Endothelial cell of umbilical vein (primary cell): ENCODE data around the gene LDAF1. TPM values are rescaled to one million over a fixed set of nuclear protein-coding genes. Genes with fewer than 3 reads are reported as not detected.

Experiments used
- BruUV-seq: library from RNA; stranded (reverse); fragments of 400-500 nt; replicated peaks from 2 replicates; lab custom pipeline; 2021; lab: Mats Ljungman, UMichigan
- CTCF ChIA-PET: fragments of 300-600, 350-600 bp; sonication (Branson Sonifier 250); formaldehyde crosslinking; loops from one replicate; lab custom pipeline; 2021; ENCODE audit warnings: antibody characterized with exemption, inconsistent platforms; lab: Charles Lee
- POLR2A ChIA-PET: fragments of 300-600, 350-600 bp; sonication (Branson Sonifier 250); formaldehyde crosslinking; loops from one replicate; lab custom pipeline; 2021; ENCODE audit warnings: antibody characterized with exemption, inconsistent platforms; lab: Charles Lee
- DNase-seq: peaks from one replicate; pipeline ENCODE4 v3.0.0-alpha.2; 2011; ENCODE audit warnings: low read depth, low spot score
- FAIRE-seq: peaks from 2 replicates; lab custom pipeline; 2011; peaks lifted over from hg19 to GRCh38; lab: Jason Lieb, UNC
- H2AFZ ChIP-seq: 2 replicates; pipeline ENCODE4 v1.6.0; 2012; ENCODE audit warnings: low read depth, low read length, control low read depth, inconsistent platforms
- H3K27ac ChIP-seq: 2 replicates; pipeline ENCODE4 v1.5.1; 2011; ENCODE audit warnings: low read depth, mild to moderate bottlenecking, control low read depth, low read length, moderate library complexity; ENCODE audit not compliant: insufficient read depth
- H3K27me3 ChIP-seq, 2 experiments: 2 replicates each; pipeline versions ENCODE4 v1.6.0 to v1.6.1; 2011; ENCODE audit warnings: low read length in 2 of 2, mixed read lengths in 1 of 2; ENCODE audit not compliant: control insufficient read depth in 2 of 2, insufficient read depth in 2 of 2
- H3K36me3 ChIP-seq, 2 experiments: 2 replicates in 1 of 2; 3 replicates in 1 of 2; pipeline ENCODE4 v1.5.1; 2011; ENCODE audit warnings: low read length in 2 of 2, mild to moderate bottlenecking in 1 of 2, moderate library complexity in 1 of 2; ENCODE audit not compliant: control insufficient read depth in 2 of 2, insufficient read depth in 2 of 2; ENCODE audit errors: extremely low read depth in 1 of 2
- H3K4me1 ChIP-seq: 3 replicates; pipeline ENCODE4 v1.5.1; 2011; ENCODE audit warnings: mild to moderate bottlenecking, low read length; ENCODE audit not compliant: control insufficient read depth, insufficient read depth; ENCODE audit errors: extremely low read depth
- H3K4me2 ChIP-seq: 2 replicates; pipeline ENCODE4 v1.6.1; 2011; ENCODE audit warnings: low read length, control low read depth, mixed read lengths; ENCODE audit not compliant: insufficient read depth
- H3K4me3 ChIP-seq, 3 experiments: fragments of 200-600 bp in 1 of 3; sonication (generic), shearing (Covaris generic) in 1 of 3; replicated peaks in 1 of 3; 2 replicates each; pipeline ENCODE4 v1.5.1; 2011 to 2016; ENCODE audit warnings: control low read depth in 3 of 3, low read length in 3 of 3, mild to moderate bottlenecking in 2 of 3, inconsistent platforms in 1 of 3, low read depth in 1 of 3, moderate library complexity in 1 of 3; ENCODE audit not compliant: insufficient read depth in 1 of 3
- H3K79me2 ChIP-seq: 2 replicates; pipeline ENCODE4 v1.6.0; 2012; ENCODE audit warnings: low read length, inconsistent platforms; ENCODE audit not compliant: control insufficient read depth, insufficient read depth
- H3K9ac ChIP-seq: replicated peaks from 2 replicates; pipeline ENCODE3; 2011; ENCODE audit warnings: low read length, control low read depth; ENCODE audit not compliant: insufficient read depth; ENCODE audit errors: extremely low read depth
- H3K9me1 ChIP-seq: replicated peaks from 3 replicates; pipeline ENCODE4 v1.6.0; 2011; ENCODE audit warnings: mild to moderate bottlenecking, low read length; ENCODE audit not compliant: control insufficient read depth, insufficient read depth; ENCODE audit errors: extremely low read depth
- H3K9me3 ChIP-seq: replicated peaks from 2 replicates; pipeline ENCODE4 v1.5.1; 2012; ENCODE audit warnings: low read length, inconsistent platforms; ENCODE audit not compliant: control insufficient read depth, insufficient read depth
- H4K20me1 ChIP-seq: replicated peaks from 2 replicates; pipeline ENCODE3; 2011; ENCODE audit warnings: mild to moderate bottlenecking, low read length; ENCODE audit not compliant: control insufficient read depth, insufficient read depth; ENCODE audit errors: extremely low read depth
- CTCF ChIP-seq, 2 donors: IDR thresholded peaks; 1 replicate in 1 of 2; 2 replicates in 1 of 2; pipeline ENCODE4 v1.5.1; 2011; ENCODE audit warnings: low read length in 2 of 2, mild to moderate bottlenecking in 2 of 2, moderate library complexity in 2 of 2, control low read depth in 1 of 2, inconsistent platforms in 1 of 2, low read depth in 1 of 2; ENCODE audit not compliant: insufficient read depth in 1 of 2; ENCODE audit errors: extremely low read depth in 1 of 2
- EZH2 ChIP-seq: IDR thresholded peaks from 2 replicates; pipeline ENCODE4 v1.6.1; 2012; ENCODE audit warnings: borderline replicate concordance, low read depth, mild to moderate bottlenecking, moderate library complexity, low read length, inconsistent platforms; ENCODE audit not compliant: severe bottlenecking
- FOS ChIP-seq: IDR thresholded peaks from 2 replicates; pipeline ENCODE4 v1.6.1; 2011; ENCODE audit warnings: mild to moderate bottlenecking, low read length, moderate library complexity, borderline replicate concordance; ENCODE audit not compliant: insufficient read depth
- GATA2 ChIP-seq: IDR thresholded peaks from 2 replicates; pipeline ENCODE4 v1.7.0; 2011; ENCODE audit warnings: low read depth, mild to moderate bottlenecking, moderate library complexity, mixed read lengths, low read length; ENCODE audit not compliant: insufficient read length, insufficient read depth
- JUN ChIP-seq: IDR thresholded peaks from 2 replicates; pipeline ENCODE4 v1.6.1; 2011; ENCODE audit warnings: borderline replicate concordance, low read depth; ENCODE audit not compliant: insufficient read length, insufficient read depth
- MAX ChIP-seq: IDR thresholded peaks from 2 replicates; pipeline ENCODE4 v1.6.1; 2011; ENCODE audit not compliant: insufficient read depth, insufficient read length
- MYC ChIP-seq: IDR thresholded peaks from one replicate; pipeline ENCODE4 v1.6.1; 2011; ENCODE audit warnings: mild to moderate bottlenecking, low read depth, low read length
- POLR2A ChIP-seq: IDR thresholded peaks from 2 replicates; pipeline ENCODE4 v1.6.1; 2012; ENCODE audit warnings: low read depth, mild to moderate bottlenecking, control low read depth, low read length
- POLR2AphosphoS5 ChIP-seq: IDR thresholded peaks from 2 replicates; pipeline ENCODE4 v1.6.1; 2012; ENCODE audit warnings: low read depth, mild to moderate bottlenecking, control low read depth, low read length, moderate library complexity; ENCODE audit not compliant: insufficient read depth
- dilution Hi-C: fragments of 300-500 bp; cut with MboI; formaldehyde crosslinking; loops from one replicate; pipeline ENCODE4 v1.15.0; 2019; ENCODE audit warnings: low sequenced_read_pairs; ENCODE audit not compliant: extremely low pct_ligation_motif_present
- intact Hi-C: fragments of 100-400 bp; cut with micrococcal nuclease; formaldehyde crosslinking; loops from one replicate; pipeline ENCODE4 v1.10.0; 2022
- polyA plus RNA-seq, 4 experiments: library from polyadenylated mRNA; depleted of rRNA in 3 of 4; stranded (reverse) in 3 of 4; unstranded in 1 of 4; fragments of >200 nt; gene quantifications; 2 replicates each; pipeline versions ENCODE4 v1.2.1 to v1.2.3, GENCODE V29; 2011 to 2012; ENCODE audit warnings: missing spikeins in 1 of 4
- total RNA-seq: library from RNA; stranded (reverse); gene quantifications from 2 replicates; pipeline ENCODE4 v1.2.3, GENCODE V29; 2021

LDAF1 gene
- total and polyA plus RNA-seq, 2 donors (not counting 3 experiments of a cell fraction or from before 2014, with no cell fraction given), result 20.4 to 37.5 TPM

GRCh38 chr16:21219551-21219950 lies 61.1 kb downstream of the LDAF1 start:
- no peak for FAIRE-seq
- Histone ChIP-seq H2AFZ (no peak overlapping the region), H3K4me3 (no peak overlapping the region), H3K9me1 (no peaks in the 10 kb centered on the region), H3K36me3 (no peaks in the 10 kb centered on the region), H3K4me2 (no peak overlapping the region), H3K9ac (no peak overlapping the region), H4K20me1 (no peaks in the 10 kb centered on the region), H3K27ac (no peak overlapping the region), H3K4me1 (no peaks in the 10 kb centered on the region), H3K9me3 (no peaks in the 10 kb centered on the region), H3K79me2 (no peaks in the 10 kb centered on the region), H3K27me3 (peaks cover 0 to 2% of the 10 kb centered on the region in 2 experiments)
- ChIA-PET POLR2A (no interaction called here), CTCF (interaction anchor here (1.0 to 2.0 kb wide), 5 partner anchors 11 to 446 kb away, joined by 3 to 5 read pairs (median 4); no protein-coding TSS in a partner anchor)
- dilution Hi-C loops, result no loop called here
- intact Hi-C loops, result no loop called here
- TF ChIP-seq MYC, result no peak
- TF ChIP-seq CTCF (IDR thresholded peaks at IDR 0.05; ENCODE audit: extremely low read depth in 1 of 2, insufficient read depth in 1 of 2, low read depth in 1 of 2, low read length in 2 of 2), result no peak
- no peak for TF ChIP-seq EZH2
- TF ChIP-seq JUN, result no peak
- no peak for TF ChIP-seq POLR2A
- no peak for TF ChIP-seq MAX
- TF ChIP-seq FOS, result no peak
- no peak for TF ChIP-seq POLR2AphosphoS5
- TF ChIP-seq GATA2, result no peak
- no peak for DNase-seq
- no TSS peak for BruUV-seq
